ENCODE results near the gene ATF3.

ATF3 gene

GRCh38 chr1:212611000-212611948 is 2.7 kb downstream of the ATF3 start:
- TF ChIP-seq CTCF (IDR thresholded peaks at IDR 0.05; ENCODE audit: borderline replicate concordance, control extremely low read depth, extremely low read depth, insufficient read depth, missing control alignments), result no peak
- in situ Hi-C loops (cut with MboI; ENCODE audit: low sequenced_read_pairs, unreplicated experiment), result no loop called here
- DNase-seq (ENCODE audit: low spot score), result no peak

- in situ Hi-C loops (cut with MboI; ENCODE audit: low sequenced_read_pairs, unreplicated experiment), result no loop called here
- TF ChIP-seq CTCF (IDR thresholded peaks at IDR 0.05; ENCODE audit: borderline replicate concordance, control extremely low read depth, extremely low read depth, insufficient read depth, missing control alignments), result no peak
- no peak for DNase-seq (ENCODE audit: low spot score)
These were observed 3.7 kb downstream of the ATF3 start for GRCh38 chr1:212612041-212612961.

GRCh38 chr1:212613440-212614335 is 5.1 kb downstream of the ATF3 start:
- no peak for DNase-seq (ENCODE audit: low spot score)
- in situ Hi-C loops (cut with MboI; ENCODE audit: low sequenced_read_pairs, unreplicated experiment), result no loop called here
- TF ChIP-seq CTCF (IDR thresholded peaks at IDR 0.05; ENCODE audit: borderline replicate concordance, control extremely low read depth, extremely low read depth, insufficient read depth, missing control alignments), result no peak

GRCh38 chr1:212614453-212615200 is 6.1 kb downstream of the ATF3 start:
- TF ChIP-seq CTCF (IDR thresholded peaks at IDR 0.05; ENCODE audit: borderline replicate concordance, control extremely low read depth, extremely low read depth, insufficient read depth, missing control alignments), result no peak
- peak; percentile 44 for DNase-seq (ENCODE audit: low spot score)
- in situ Hi-C loops (cut with MboI; ENCODE audit: low sequenced_read_pairs, unreplicated experiment), result no loop called here

- no peak for TF ChIP-seq CTCF (IDR thresholded peaks at IDR 0.05; ENCODE audit: borderline replicate concordance, control extremely low read depth, extremely low read depth, insufficient read depth, missing control alignments)
- in situ Hi-C loops (cut with MboI; ENCODE audit: low sequenced_read_pairs, unreplicated experiment), result no loop called here
- no peak for DNase-seq (ENCODE audit: low spot score)
These were observed 6.6 kb downstream of the ATF3 start for GRCh38 chr1:212615201-212615470.

Measured in GM13976 (cell line).